Activated T-helper 1 cell treated with anti-CD3 and anti-CD28 coated beads, Interleukin-2, amount 50 U/mL, for 16 hours (primary cell): ENCODE data around the gene CEBPZOS.

Experiments
- DNase-seq, 2 donors: peaks; one replicate each; pipeline ENCODE4 v3.0.0-alpha.2; 2020; ENCODE audit warnings: low read depth in 1 of 2, low spot score in 1 of 2

The CEBPZOS gene

GRCh38 chr2:37196320-37197195 lies at the start of gene CEBPZOS:
CEBPZOS (plus strand) TSS chr2:37196496; CDS start chr2:37199705, 3,209 bp downstream.
- DNase-seq: peak; percentile 82 to 84

- DNase-seq: no peak
These were observed 48.0 kb upstream of the CEBPZOS start for GRCh38 chr2:37148325-37148724.

GRCh38 chr2:37149626-37150322 lies 46.5 kb upstream of the CEBPZOS start:
- no peak for DNase-seq

GRCh38 chr2:37153224-37153623 lies 43.1 kb upstream of the CEBPZOS start:
- no peak for DNase-seq

GRCh38 chr2:37154785-37155184 lies 41.5 kb upstream of the CEBPZOS start:
- no peak for DNase-seq

GRCh38 chr2:37156071-37156856 lies 40.0 kb upstream of the CEBPZOS start:
- DNase-seq: no peak

GRCh38 chr2:37156857-37157714 lies 39.2 kb upstream of the CEBPZOS start, which contains the start of gene EIF2AK2:
EIF2AK2 (minus strand) TSS chr2:37156980; CDS start chr2:37147806, 9,174 bp downstream.
- DNase-seq: peak; percentile 63 to 73

- DNase-seq: no peak
These were observed 31.5 kb upstream of the CEBPZOS start for GRCh38 chr2:37164757-37165156.

- DNase-seq: no peak
These were observed 28.6 kb upstream of the CEBPZOS start for GRCh38 chr2:37167636-37168180.

GRCh38 chr2:37168217-37168981 lies 27.9 kb upstream of the CEBPZOS start:
- no peak for DNase-seq

- DNase-seq: no peak
These were observed 24.7 kb upstream of the CEBPZOS start for GRCh38 chr2:37171624-37171950.

- no peak for DNase-seq
These were observed 22.6 kb upstream of the CEBPZOS start for GRCh38 chr2:37173741-37174140.

GRCh38 chr2:37180006-37180639 lies 16.2 kb upstream of the CEBPZOS start:
- no peak for DNase-seq

- no peak for DNase-seq
These were observed 15.7 kb upstream of the CEBPZOS start for GRCh38 chr2:37180640-37181039.

GRCh38 chr2:37181726-37182684 lies 14.3 kb upstream of the CEBPZOS start:
- DNase-seq: no peak

- no peak for DNase-seq
These were observed 7.7 kb upstream of the CEBPZOS start, which contains the start of gene SULT6B1 for GRCh38 chr2:37188570-37188969. SULT6B1 (minus strand) TSS chr2:37188670; CDS start chr2:37188640, 30 bp downstream.

- DNase-seq: no peak
These were observed 6.7 kb upstream of the CEBPZOS start for GRCh38 chr2:37189452-37190153.
